Endothelial cell of umbilical vein (primary cell): ENCODE results near the gene ACYP2. TPM values are rescaled to one million over a fixed set of nuclear protein-coding genes. Genes with fewer than 3 reads are reported as not detected.

Source experiments
- BruUV-seq: library from RNA; stranded (reverse); fragments of 400-500 nt; replicated peaks from 2 replicates; lab custom pipeline; 2021; lab: Mats Ljungman, UMichigan
- CTCF ChIA-PET: fragments of 300-600, 350-600 bp; sonication (Branson Sonifier 250); formaldehyde crosslinking; loops from one replicate; lab custom pipeline; 2021; ENCODE audit warnings: antibody characterized with exemption, inconsistent platforms; lab: Charles Lee
- POLR2A ChIA-PET: fragments of 300-600, 350-600 bp; sonication (Branson Sonifier 250); formaldehyde crosslinking; loops from one replicate; lab custom pipeline; 2021; ENCODE audit warnings: antibody characterized with exemption, inconsistent platforms; lab: Charles Lee
- DNase-seq: peaks from one replicate; pipeline ENCODE4 v3.0.0-alpha.2; 2011; ENCODE audit warnings: low read depth, low spot score
- FAIRE-seq: peaks from 2 replicates; lab custom pipeline; 2011; peaks lifted over from hg19 to GRCh38; lab: Jason Lieb, UNC
- H2AFZ ChIP-seq: 2 replicates; pipeline ENCODE4 v1.6.0; 2012; ENCODE audit warnings: low read depth, low read length, control low read depth, inconsistent platforms
- H3K27ac ChIP-seq: 2 replicates; pipeline ENCODE4 v1.5.1; 2011; ENCODE audit warnings: low read depth, mild to moderate bottlenecking, control low read depth, low read length, moderate library complexity; ENCODE audit not compliant: insufficient read depth
- H3K27me3 ChIP-seq, 2 experiments: 2 replicates each; pipeline versions ENCODE4 v1.6.0 to v1.6.1; 2011; ENCODE audit warnings: low read length in 2 of 2, mixed read lengths in 1 of 2; ENCODE audit not compliant: control insufficient read depth in 2 of 2, insufficient read depth in 2 of 2
- H3K36me3 ChIP-seq, 2 experiments: 2 replicates in 1 of 2; 3 replicates in 1 of 2; pipeline ENCODE4 v1.5.1; 2011; ENCODE audit warnings: low read length in 2 of 2, mild to moderate bottlenecking in 1 of 2, moderate library complexity in 1 of 2; ENCODE audit not compliant: control insufficient read depth in 2 of 2, insufficient read depth in 2 of 2; ENCODE audit errors: extremely low read depth in 1 of 2
- H3K4me1 ChIP-seq: 3 replicates; pipeline ENCODE4 v1.5.1; 2011; ENCODE audit warnings: mild to moderate bottlenecking, low read length; ENCODE audit not compliant: control insufficient read depth, insufficient read depth; ENCODE audit errors: extremely low read depth
- H3K4me2 ChIP-seq: 2 replicates; pipeline ENCODE4 v1.6.1; 2011; ENCODE audit warnings: low read length, control low read depth, mixed read lengths; ENCODE audit not compliant: insufficient read depth
- H3K4me3 ChIP-seq, 3 experiments: fragments of 200-600 bp in 1 of 3; sonication (generic), shearing (Covaris generic) in 1 of 3; replicated peaks in 1 of 3; 2 replicates each; pipeline ENCODE4 v1.5.1; 2011 to 2016; ENCODE audit warnings: control low read depth in 3 of 3, low read length in 3 of 3, mild to moderate bottlenecking in 2 of 3, inconsistent platforms in 1 of 3, low read depth in 1 of 3, moderate library complexity in 1 of 3; ENCODE audit not compliant: insufficient read depth in 1 of 3
- H3K79me2 ChIP-seq: 2 replicates; pipeline ENCODE4 v1.6.0; 2012; ENCODE audit warnings: low read length, inconsistent platforms; ENCODE audit not compliant: control insufficient read depth, insufficient read depth
- H3K9ac ChIP-seq: replicated peaks from 2 replicates; pipeline ENCODE3; 2011; ENCODE audit warnings: low read length, control low read depth; ENCODE audit not compliant: insufficient read depth; ENCODE audit errors: extremely low read depth
- H3K9me1 ChIP-seq: replicated peaks from 3 replicates; pipeline ENCODE4 v1.6.0; 2011; ENCODE audit warnings: mild to moderate bottlenecking, low read length; ENCODE audit not compliant: control insufficient read depth, insufficient read depth; ENCODE audit errors: extremely low read depth
- H3K9me3 ChIP-seq: replicated peaks from 2 replicates; pipeline ENCODE4 v1.5.1; 2012; ENCODE audit warnings: low read length, inconsistent platforms; ENCODE audit not compliant: control insufficient read depth, insufficient read depth
- H4K20me1 ChIP-seq: replicated peaks from 2 replicates; pipeline ENCODE3; 2011; ENCODE audit warnings: mild to moderate bottlenecking, low read length; ENCODE audit not compliant: control insufficient read depth, insufficient read depth; ENCODE audit errors: extremely low read depth
- CTCF ChIP-seq, 2 donors: IDR thresholded peaks; 1 replicate in 1 of 2; 2 replicates in 1 of 2; pipeline ENCODE4 v1.5.1; 2011; ENCODE audit warnings: low read length in 2 of 2, mild to moderate bottlenecking in 2 of 2, moderate library complexity in 2 of 2, control low read depth in 1 of 2, inconsistent platforms in 1 of 2, low read depth in 1 of 2; ENCODE audit not compliant: insufficient read depth in 1 of 2; ENCODE audit errors: extremely low read depth in 1 of 2
- EZH2 ChIP-seq: IDR thresholded peaks from 2 replicates; pipeline ENCODE4 v1.6.1; 2012; ENCODE audit warnings: borderline replicate concordance, low read depth, mild to moderate bottlenecking, moderate library complexity, low read length, inconsistent platforms; ENCODE audit not compliant: severe bottlenecking
- FOS ChIP-seq: IDR thresholded peaks from 2 replicates; pipeline ENCODE4 v1.6.1; 2011; ENCODE audit warnings: mild to moderate bottlenecking, low read length, moderate library complexity, borderline replicate concordance; ENCODE audit not compliant: insufficient read depth
- GATA2 ChIP-seq: IDR thresholded peaks from 2 replicates; pipeline ENCODE4 v1.7.0; 2011; ENCODE audit warnings: low read depth, mild to moderate bottlenecking, moderate library complexity, mixed read lengths, low read length; ENCODE audit not compliant: insufficient read length, insufficient read depth
- JUN ChIP-seq: IDR thresholded peaks from 2 replicates; pipeline ENCODE4 v1.6.1; 2011; ENCODE audit warnings: borderline replicate concordance, low read depth; ENCODE audit not compliant: insufficient read length, insufficient read depth
- MAX ChIP-seq: IDR thresholded peaks from 2 replicates; pipeline ENCODE4 v1.6.1; 2011; ENCODE audit not compliant: insufficient read depth, insufficient read length
- MYC ChIP-seq: IDR thresholded peaks from one replicate; pipeline ENCODE4 v1.6.1; 2011; ENCODE audit warnings: mild to moderate bottlenecking, low read depth, low read length
- POLR2A ChIP-seq: IDR thresholded peaks from 2 replicates; pipeline ENCODE4 v1.6.1; 2012; ENCODE audit warnings: low read depth, mild to moderate bottlenecking, control low read depth, low read length
- POLR2AphosphoS5 ChIP-seq: IDR thresholded peaks from 2 replicates; pipeline ENCODE4 v1.6.1; 2012; ENCODE audit warnings: low read depth, mild to moderate bottlenecking, control low read depth, low read length, moderate library complexity; ENCODE audit not compliant: insufficient read depth
- dilution Hi-C: fragments of 300-500 bp; cut with MboI; formaldehyde crosslinking; loops from one replicate; pipeline ENCODE4 v1.15.0; 2019; ENCODE audit warnings: low sequenced_read_pairs; ENCODE audit not compliant: extremely low pct_ligation_motif_present
- intact Hi-C: fragments of 100-400 bp; cut with micrococcal nuclease; formaldehyde crosslinking; loops from one replicate; pipeline ENCODE4 v1.10.0; 2022
- polyA plus RNA-seq, 4 experiments: library from polyadenylated mRNA; depleted of rRNA in 3 of 4; stranded (reverse) in 3 of 4; unstranded in 1 of 4; fragments of >200 nt; gene quantifications; 2 replicates each; pipeline versions ENCODE4 v1.2.1 to v1.2.3, GENCODE V29; 2011 to 2012; ENCODE audit warnings: missing spikeins in 1 of 4
- total RNA-seq: library from RNA; stranded (reverse); gene quantifications from 2 replicates; pipeline ENCODE4 v1.2.3, GENCODE V29; 2021

The ACYP2 gene
- total and polyA plus RNA-seq, 2 donors (not counting 3 experiments of a cell fraction or from before 2014, with no cell fraction given): 3.9 to 7.9 TPM

- ChIA-PET POLR2A (no interaction called here), CTCF (interaction anchor here (0.6 kb wide), 1 partner anchor 209 kb away, joined by 5 read pairs; no protein-coding TSS in a partner anchor)
- H3K4me2 ChIP-seq: no peak overlapping the region
- FAIRE-seq: no peak
- H3K27me3 ChIP-seq: peaks cover 0 to 3% of the 10 kb centered on the region in 2 experiments
- no peak overlapping the region for H2AFZ ChIP-seq
- no peak for TF ChIP-seq CTCF (IDR thresholded peaks at IDR 0.05; ENCODE audit: extremely low read depth in 1 of 2, insufficient read depth in 1 of 2, low read depth in 1 of 2, low read length in 2 of 2)
- TF ChIP-seq GATA2: no peak
- TF ChIP-seq EZH2: no peak
- no peak for TF ChIP-seq POLR2A
- TF ChIP-seq POLR2AphosphoS5: no peak
- TF ChIP-seq MYC: no peak
- no peak for TF ChIP-seq MAX
- no peak for TF ChIP-seq JUN
- TF ChIP-seq FOS: no peak
- no TSS peak for BruUV-seq
- no peaks in the 10 kb centered on the region for H3K4me1 ChIP-seq
- H3K9me3 ChIP-seq: no peaks in the 10 kb centered on the region
- H3K27ac ChIP-seq: no peak overlapping the region
- no peak overlapping the region for H3K9ac ChIP-seq
- no peaks in the 10 kb centered on the region for H3K36me3 ChIP-seq
- no peaks in the 10 kb centered on the region for H4K20me1 ChIP-seq
- no peaks in the 10 kb centered on the region for H3K79me2 ChIP-seq
- H3K4me3 ChIP-seq: no peak overlapping the region
- no peaks in the 10 kb centered on the region for H3K9me1 ChIP-seq
- DNase-seq: no peak
- dilution Hi-C loops (no loop called here), intact Hi-C loops (no loop called here)
Observed at GRCh38 chr2:54081574-54081973, 33.8 kb upstream of the ACYP2 start.
